Caco-2 (cell line): ENCODE results near the gene TMEM129. TPM values are rescaled to one million over a fixed set of nuclear protein-coding genes. Genes with fewer than 3 reads are reported as not detected.

Experiments
- BruUV-seq: library from RNA; stranded (reverse); fragments of 400-500 nt; replicated peaks from 2 replicates; lab custom pipeline; 2021; lab: Mats Ljungman, UMichigan
- CTCF ChIA-PET: fragments of 300-600 bp; sonication (Branson Sonifier 250); formaldehyde crosslinking; loops from one replicate; lab custom pipeline; 2022; ENCODE audit warnings: antibody characterized with exemption; lab: Charles Lee
- POLR2A ChIA-PET: fragments of 300-600 bp; sonication (Branson Sonifier 250); formaldehyde crosslinking; loops from one replicate; lab custom pipeline; 2022; ENCODE audit warnings: antibody characterized with exemption; lab: Charles Lee
- DNase-seq, 2 experiments: peaks; one replicate each; pipeline versions ENCODE4 v3.0.0 to v3.0.0-alpha.2; 2020 to 2022
- H3K27me3 ChIP-seq: replicated peaks from 2 replicates; pipeline ENCODE4 v1.6.0; 2011; ENCODE audit warnings: low read length; ENCODE audit not compliant: control insufficient read depth, insufficient read depth
- H3K36me3 ChIP-seq: 2 replicates; pipeline ENCODE4 v1.5.1; 2011; ENCODE audit warnings: low read length; ENCODE audit not compliant: control insufficient read depth, insufficient read depth
- H3K4me1 ChIP-seq: fragments of 250-450 bp; sonication (Bioruptor Pico); 2 replicates; pipeline ENCODE4 v1.5.1; 2020; ENCODE audit warnings: mild to moderate bottlenecking
- H3K4me3 ChIP-seq: 2 replicates; pipeline ENCODE4 v1.5.1; 2011; ENCODE audit warnings: low read depth, mild to moderate bottlenecking, control low read depth, low read length
- H3K9me3 ChIP-seq: fragments of 250-450 bp; sonication (Bioruptor Pico); 2 replicates; pipeline ENCODE4 v1.5.1; 2020; ENCODE audit warnings: mild to moderate bottlenecking, moderate library complexity
- H3K27ac Mint-ChIP-seq: one replicate; pipeline ENCODE4 v1.8.0; 2022; ENCODE audit warnings: mixed read lengths; ENCODE audit not compliant: unreplicated experiment
- H3K27me3 Mint-ChIP-seq: one replicate; pipeline ENCODE4 v1.8.0; 2022; ENCODE audit warnings: mixed read lengths; ENCODE audit not compliant: insufficient read depth, unreplicated experiment
- H3K36me3 Mint-ChIP-seq: one replicate; pipeline ENCODE4 v1.8.0; 2022; ENCODE audit warnings: mild to moderate bottlenecking, mixed read lengths; ENCODE audit not compliant: insufficient read depth, unreplicated experiment
- H3K4me1 Mint-ChIP-seq: one replicate; pipeline ENCODE4 v1.8.0; 2022; ENCODE audit warnings: low read depth, mixed read lengths; ENCODE audit not compliant: unreplicated experiment
- H3K4me3 Mint-ChIP-seq: one replicate; pipeline ENCODE4 v1.8.0; 2022; ENCODE audit warnings: mild to moderate bottlenecking, moderate library complexity, mixed read lengths; ENCODE audit not compliant: unreplicated experiment
- H3K9me3 Mint-ChIP-seq: one replicate; pipeline ENCODE4 v1.8.0; 2022; ENCODE audit warnings: mixed read lengths; ENCODE audit not compliant: unreplicated experiment
- CTCF ChIP-seq, 2 experiments: fragments of 200-600 bp in 1 of 2; IDR thresholded peaks; 1 replicate in 1 of 2; 2 replicates in 1 of 2; pipeline versions ENCODE4 v1.5.1 to v1.8.0; 2011 to 2022; ENCODE audit warnings: antibody characterized with exemption in 1 of 2, control low read depth in 1 of 2, inconsistent platforms in 1 of 2, low read depth in 1 of 2, low read length in 1 of 2, mild to moderate bottlenecking in 1 of 2, moderate library complexity in 1 of 2; ENCODE audit not compliant: insufficient read depth in 1 of 2, severe bottlenecking in 1 of 2, unreplicated experiment in 1 of 2
- intact Hi-C: fragments of 100-400 bp; cut with micrococcal nuclease; formaldehyde crosslinking; loops from one replicate; pipeline ENCODE4 v1.10.0; 2022; ENCODE audit not compliant: unreplicated experiment
- total RNA-seq: library from RNA; stranded (reverse); gene quantifications from 2 replicates; pipeline ENCODE4 v1.2.3, GENCODE V29; 2022

Gene TMEM129
- total RNA-seq, 1 experiment from 2014 or later = 39.0 TPM

GRCh38 chr4:1745697-1746096 lies 24.6 kb upstream of the TMEM129 start:
- no peaks in the 10 kb centered on the region for H3K9me3 Mint-ChIP-seq
- TF ChIP-seq CTCF (IDR thresholded peaks at IDR 0.05; ENCODE audit: insufficient read depth in 1 of 2, low read depth in 1 of 2, low read length in 1 of 2, severe bottlenecking in 1 of 2, unreplicated experiment in 1 of 2) = no peak
- ChIA-PET POLR2A (interaction anchor here (1.1 kb wide), 1 partner anchor 22 kb away, joined by 4 read pairs; no protein-coding TSS in a partner anchor), CTCF (interaction anchor here (0.6 to 1.2 kb wide), 3 partner anchors 22 to 165 kb away, joined by 3 to 11 read pairs (median 8); no protein-coding TSS in a partner anchor)
- Histone ChIP-seq H3K36me3 (no peaks in the 10 kb centered on the region), H3K4me1 (0 out of 2 replicates have a peak, but pooled peaks cover 5% of the 10 kb centered on the region), H3K27me3 (no peaks in the 10 kb centered on the region), H3K4me3 (no peak overlapping the region), H3K9me3 (no peaks in the 10 kb centered on the region)
- no peak overlapping the region for H3K27ac Mint-ChIP-seq
- H3K36me3 Mint-ChIP-seq = peaks cover 41% of the 10 kb centered on the region
- BruUV-seq = no TSS peak
- intact Hi-C loops = loop anchor here (5.0 kb wide), 1 partner anchor 442 kb away; no protein-coding TSS in a partner anchor
- no peaks in the 10 kb centered on the region for H3K4me1 Mint-ChIP-seq
- no peaks in the 10 kb centered on the region for H3K27me3 Mint-ChIP-seq
- DNase-seq = no peak
- H3K4me3 Mint-ChIP-seq = no peak overlapping the region

GRCh38 chr4:1745165-1745564 lies 24.0 kb upstream of the TMEM129 start:
- Mint-ChIP-seq H3K27me3 (no peaks in the 10 kb centered on the region), H3K9me3 (no peaks in the 10 kb centered on the region), H3K4me1 (no peaks in the 10 kb centered on the region), H3K36me3 (peaks cover 47% of the 10 kb centered on the region), H3K27ac (no peak overlapping the region), H3K4me3 (no peak overlapping the region)
- BruUV-seq = no TSS peak
- CTCF ChIA-PET = interaction anchor here (1.0 to 1.2 kb wide), 2 partner anchors 50 to 166 kb away, joined by 3 to 11 read pairs; no protein-coding TSS in a partner anchor
- no peaks in the 10 kb centered on the region for H3K9me3 ChIP-seq
- intact Hi-C loops = loop anchor here (5.0 kb wide), 1 partner anchor 442 kb away; no protein-coding TSS in a partner anchor
- POLR2A ChIA-PET = interaction anchor here (1.1 kb wide), 1 partner anchor 23 kb away, joined by 4 read pairs; no protein-coding TSS in a partner anchor
- H3K27me3 ChIP-seq = no peaks in the 10 kb centered on the region
- H3K4me1 ChIP-seq = 0 out of 2 replicates have a peak, but pooled peaks cover 5% of the 10 kb centered on the region
- DNase-seq = no peak
- H3K36me3 ChIP-seq = no peaks in the 10 kb centered on the region
- no peak for TF ChIP-seq CTCF (IDR thresholded peaks at IDR 0.05; ENCODE audit: insufficient read depth in 1 of 2, low read depth in 1 of 2, low read length in 1 of 2, severe bottlenecking in 1 of 2, unreplicated experiment in 1 of 2)
- H3K4me3 ChIP-seq = no peak overlapping the region

- H3K27ac Mint-ChIP-seq = no peak overlapping the region
- H3K9me3 Mint-ChIP-seq = no peaks in the 10 kb centered on the region
- ChIA-PET CTCF (interaction anchor here (1.0 kb wide), 1 partner anchor 166 kb away, joined by 3 read pairs; no protein-coding TSS in a partner anchor), POLR2A (interaction anchor here (1.1 kb wide), 1 partner anchor 24 kb away, joined by 4 read pairs; no protein-coding TSS in a partner anchor)
- no peaks in the 10 kb centered on the region for H3K27me3 Mint-ChIP-seq
- 0 out of 2 replicates have a peak, but pooled peaks cover 5% of the 10 kb centered on the region for H3K4me1 ChIP-seq
- H3K36me3 ChIP-seq = no peaks in the 10 kb centered on the region
- no peak overlapping the region for H3K4me3 Mint-ChIP-seq
- no peaks in the 10 kb centered on the region for H3K27me3 ChIP-seq
- BruUV-seq = no TSS peak
- H3K4me1 Mint-ChIP-seq = no peaks in the 10 kb centered on the region
- TF ChIP-seq CTCF (IDR thresholded peaks at IDR 0.05; ENCODE audit: insufficient read depth in 1 of 2, low read depth in 1 of 2, low read length in 1 of 2, severe bottlenecking in 1 of 2, unreplicated experiment in 1 of 2) = no peak
- peaks cover 53% of the 10 kb centered on the region for H3K36me3 Mint-ChIP-seq
- intact Hi-C loops = no loop called here
- no peaks in the 10 kb centered on the region for H3K9me3 ChIP-seq
- no peak for DNase-seq
- H3K4me3 ChIP-seq = no peak overlapping the region
Observed at GRCh38 chr4:1744552-1744951, 23.4 kb upstream of the TMEM129 start.
